Trophoblast cell (in vitro differentiated cells and primary cell): ENCODE data around the gene FMO4.
"Not testable (repeated sequence)": the region's sequence is repeated elsewhere in the genome, so short reads cannot be mapped to it uniquely, and the experiment has no call there.

Experiments used
- DNase-seq, 2 donors: peaks; one replicate each; pipeline ENCODE4 v3.0.0-alpha.2; 2016
- H2AFZ ChIP-seq: 2 replicates; pipeline ENCODE4 v1.6.1; 2013; ENCODE audit warnings: low read length, moderate library complexity, mild to moderate bottlenecking; ENCODE audit not compliant: insufficient read depth, poor library complexity
- H2AK5ac ChIP-seq: 2 replicates; pipeline ENCODE4 v1.6.1; 2013; ENCODE audit warnings: mild to moderate bottlenecking, low read length
- H2BK120ac ChIP-seq: 2 replicates; pipeline ENCODE4 v1.6.1; 2013; ENCODE audit warnings: low read length, mild to moderate bottlenecking, moderate library complexity; ENCODE audit not compliant: insufficient read depth, poor library complexity
- H2BK12ac ChIP-seq: 2 replicates; pipeline ENCODE4 v1.6.1; 2013; ENCODE audit warnings: mild to moderate bottlenecking, low read length, moderate library complexity
- H2BK5ac ChIP-seq: 2 replicates; pipeline ENCODE4 v1.6.1; 2013; ENCODE audit warnings: low read length, low read depth, moderate library complexity, mild to moderate bottlenecking; ENCODE audit not compliant: poor library complexity
- H3K14ac ChIP-seq: 2 replicates; pipeline ENCODE4 v1.6.1; 2013; ENCODE audit warnings: mild to moderate bottlenecking, low read length
- H3K18ac ChIP-seq: 2 replicates; pipeline ENCODE4 v1.6.1; 2013; ENCODE audit warnings: mild to moderate bottlenecking, low read length
- H3K23ac ChIP-seq: 2 replicates; pipeline ENCODE4 v1.6.1; 2013; ENCODE audit warnings: low read length
- H3K27ac ChIP-seq: 2 replicates; pipeline ENCODE4 v1.5.1; 2013; ENCODE audit warnings: low read depth, mild to moderate bottlenecking, inconsistent platforms, low read length, moderate library complexity
- H3K27me3 ChIP-seq: 2 replicates; pipeline ENCODE4 v1.6.1; 2013; ENCODE audit warnings: inconsistent platforms, mild to moderate bottlenecking, low read length, moderate library complexity; ENCODE audit not compliant: insufficient read depth
- H3K36me3 ChIP-seq, 2 experiments: 1 replicate in 1 of 2; 2 replicates in 1 of 2; pipeline ENCODE4 v1.6.1; 2013; ENCODE audit warnings: low read length in 2 of 2, mild to moderate bottlenecking in 2 of 2, moderate library complexity in 1 of 2; ENCODE audit not compliant: insufficient read depth in 2 of 2, control insufficient read depth in 1 of 2
- H3K4ac ChIP-seq: 2 replicates; pipeline ENCODE4 v1.6.1; 2013; ENCODE audit warnings: low read depth, mild to moderate bottlenecking, low read length, moderate library complexity
- H3K4me1 ChIP-seq, 2 experiments: 1 replicate in 1 of 2; 2 replicates in 1 of 2; pipeline ENCODE4 v1.6.1; 2013; ENCODE audit warnings: low read length in 2 of 2, mild to moderate bottlenecking in 2 of 2, moderate library complexity in 1 of 2; ENCODE audit not compliant: insufficient read depth in 2 of 2, control insufficient read depth in 1 of 2
- H3K4me2 ChIP-seq: 2 replicates; pipeline ENCODE4 v1.6.1; 2013; ENCODE audit warnings: inconsistent platforms, mild to moderate bottlenecking, low read length, moderate library complexity
- H3K4me3 ChIP-seq: 2 replicates; pipeline ENCODE4 v1.5.1; 2013; ENCODE audit warnings: mild to moderate bottlenecking, low read depth, low read length, inconsistent platforms
- H3K79me1 ChIP-seq: one replicate; pipeline ENCODE4 v1.6.1; 2013; ENCODE audit warnings: low read length
- H3K79me2 ChIP-seq: 2 replicates; pipeline ENCODE4 v1.6.1; 2013; ENCODE audit warnings: low read length, mild to moderate bottlenecking; ENCODE audit not compliant: control insufficient read depth, insufficient read depth, poor library complexity
- H3K9ac ChIP-seq: 2 replicates; pipeline ENCODE4 v1.6.1; 2013; ENCODE audit warnings: mild to moderate bottlenecking, low read length
- H3K9me3 ChIP-seq: 2 replicates; pipeline ENCODE4 v1.6.1; 2013; ENCODE audit warnings: low read depth, mild to moderate bottlenecking, control low read depth, inconsistent platforms, low read length; ENCODE audit not compliant: insufficient read depth
- H4K12ac ChIP-seq: 2 replicates; pipeline ENCODE4 v1.6.1; 2013; ENCODE audit warnings: low read depth, mild to moderate bottlenecking, low read length, moderate library complexity
- H4K8ac ChIP-seq: 2 replicates; pipeline ENCODE4 v1.6.1; 2013; ENCODE audit warnings: low read depth, mild to moderate bottlenecking, low read length, moderate library complexity
- H4K91ac ChIP-seq: one replicate; pipeline ENCODE4 v1.6.1; 2013; ENCODE audit warnings: low read depth, mild to moderate bottlenecking, low read length, moderate library complexity
- WGBS: extraction: QIAGEN DNeasy Blood & Tissue Kit; methylation state at CpG from one replicate; pipeline ENCODE4 v1.1.7; 2013; ENCODE audit warnings: missing lambda C conversion rate; ENCODE audit not compliant: insufficient read length, insufficient coverage; ENCODE audit errors: extremely low coverage; 5-methylcytosine and 5-hydroxymethylcytosine counted together

FMO4 gene

GRCh38 chr1:171295383-171295782 lies 18.6 kb upstream of the FMO4 start:
- H3K27ac ChIP-seq, H4K12ac ChIP-seq, H2AFZ ChIP-seq, H3K4me3 ChIP-seq, H3K4ac ChIP-seq, H2BK120ac ChIP-seq, H3K14ac ChIP-seq, H3K4me1 ChIP-seq, DNase-seq, H2BK12ac ChIP-seq, H3K9me3 ChIP-seq, H3K79me1 ChIP-seq, H3K79me2 ChIP-seq, H3K4me2 ChIP-seq, H2BK5ac ChIP-seq, H4K91ac ChIP-seq, H2AK5ac ChIP-seq, H3K23ac ChIP-seq, H4K8ac ChIP-seq, H3K9ac ChIP-seq, H3K36me3 ChIP-seq, H3K27me3 ChIP-seq, H3K18ac ChIP-seq: not testable (repeated sequence)
- no CpG with 5 or more reads among the region's 7 CpGs for WGBS

GRCh38 chr1:171295821-171296220 lies 18.2 kb upstream of the FMO4 start:
- Histone ChIP-seq H3K4ac (no peak overlapping the region), H2AK5ac (no peak overlapping the region), H2BK120ac (no peak overlapping the region), H3K18ac (no peak overlapping the region), H3K23ac (no peak overlapping the region), H3K27ac (no peak overlapping the region), H3K4me1 (no peaks in the 10 kb centered on the region), H3K4me3 (no peak overlapping the region), H2BK12ac (no peak overlapping the region), H4K12ac (no peak overlapping the region), H3K79me2 (no peaks in the 10 kb centered on the region), H4K91ac (no peak overlapping the region), H3K4me2 (no peak overlapping the region), H2AFZ (no peak overlapping the region), H3K79me1 (no peaks in the 10 kb centered on the region), H3K27me3 (no peaks in the 10 kb centered on the region), H4K8ac (no peak overlapping the region), H3K14ac (no peak overlapping the region), H3K9ac (no peak overlapping the region), H3K36me3 (no peaks in the 10 kb centered on the region), H3K9me3 (no peaks in the 10 kb centered on the region), H2BK5ac (no peak overlapping the region)
- DNase-seq = no peak
- no CpG with 5 or more reads among the region's 3 CpGs for WGBS

- H2BK5ac ChIP-seq = no peak overlapping the region
- H2AFZ ChIP-seq = no peak overlapping the region
Measured at GRCh38 chr1:171296897-171297296, 17.1 kb upstream of the FMO4 start.

GRCh38 chr1:171298696-171299095 lies 15.3 kb upstream of the FMO4 start:
- H4K12ac ChIP-seq = no peak overlapping the region
- H3K36me3 ChIP-seq = no peaks in the 10 kb centered on the region
- H2BK12ac ChIP-seq = no peak overlapping the region
- no peak overlapping the region for H4K91ac ChIP-seq
- no peak overlapping the region for H3K14ac ChIP-seq
- no peak overlapping the region for H3K4ac ChIP-seq
- no peak overlapping the region for H2AK5ac ChIP-seq
- H3K18ac ChIP-seq = no peak overlapping the region
- no peak overlapping the region for H3K4me3 ChIP-seq
- H3K9me3 ChIP-seq = no peaks in the 10 kb centered on the region
- H4K8ac ChIP-seq = no peak overlapping the region
- no peak for DNase-seq
- no peaks in the 10 kb centered on the region for H3K79me2 ChIP-seq
- H3K23ac ChIP-seq = no peak overlapping the region
- H3K9ac ChIP-seq = no peak overlapping the region
- no peaks in the 10 kb centered on the region for H3K4me1 ChIP-seq
- H2BK5ac ChIP-seq = no peak overlapping the region
- no peak overlapping the region for H2BK120ac ChIP-seq
- no CpG with 5 or more reads among the region's 4 CpGs for WGBS
- H3K4me2 ChIP-seq = no peak overlapping the region
- no peaks in the 10 kb centered on the region for H3K27me3 ChIP-seq
- no peak overlapping the region for H2AFZ ChIP-seq
- no peaks in the 10 kb centered on the region for H3K79me1 ChIP-seq
- H3K27ac ChIP-seq = no peak overlapping the region

More at GRCh38 chr1:171296897-171297296, 17.1 kb upstream of the FMO4 start:
- Histone ChIP-seq H4K12ac (no peak overlapping the region), H2BK12ac (no peak overlapping the region), H3K4ac (no peak overlapping the region), H3K4me2 (no peak overlapping the region), H4K8ac (no peak overlapping the region), H2AK5ac (no peak overlapping the region), H3K9ac (no peak overlapping the region), H3K27ac (no peak overlapping the region), H3K4me1 (no peaks in the 10 kb centered on the region), H3K14ac (no peak overlapping the region), H3K27me3 (no peaks in the 10 kb centered on the region), H3K4me3 (no peak overlapping the region), H4K91ac (no peak overlapping the region), H3K36me3 (no peaks in the 10 kb centered on the region), H3K79me2 (no peaks in the 10 kb centered on the region), H2BK120ac (no peak overlapping the region), H3K23ac (no peak overlapping the region), H3K18ac (no peak overlapping the region), H3K9me3 (no peaks in the 10 kb centered on the region), H3K79me1 (no peaks in the 10 kb centered on the region)
- no CpG with 5 or more reads among the region's 2 CpGs for WGBS
- DNase-seq = no peak
